HG03575 (cell line): ENCODE results near the gene RIPK4.

ENCODE experiments used
- ATAC-seq: cut with Tn5 transposase; IDR thresholded peaks from one replicate; pipeline ENCODE4 v1.9.1; 2021; ENCODE audit not compliant: unreplicated experiment, insufficient number of reproducible peaks, low FRiP score; ENCODE audit errors: extremely low read depth

RIPK4 gene

DNA sequence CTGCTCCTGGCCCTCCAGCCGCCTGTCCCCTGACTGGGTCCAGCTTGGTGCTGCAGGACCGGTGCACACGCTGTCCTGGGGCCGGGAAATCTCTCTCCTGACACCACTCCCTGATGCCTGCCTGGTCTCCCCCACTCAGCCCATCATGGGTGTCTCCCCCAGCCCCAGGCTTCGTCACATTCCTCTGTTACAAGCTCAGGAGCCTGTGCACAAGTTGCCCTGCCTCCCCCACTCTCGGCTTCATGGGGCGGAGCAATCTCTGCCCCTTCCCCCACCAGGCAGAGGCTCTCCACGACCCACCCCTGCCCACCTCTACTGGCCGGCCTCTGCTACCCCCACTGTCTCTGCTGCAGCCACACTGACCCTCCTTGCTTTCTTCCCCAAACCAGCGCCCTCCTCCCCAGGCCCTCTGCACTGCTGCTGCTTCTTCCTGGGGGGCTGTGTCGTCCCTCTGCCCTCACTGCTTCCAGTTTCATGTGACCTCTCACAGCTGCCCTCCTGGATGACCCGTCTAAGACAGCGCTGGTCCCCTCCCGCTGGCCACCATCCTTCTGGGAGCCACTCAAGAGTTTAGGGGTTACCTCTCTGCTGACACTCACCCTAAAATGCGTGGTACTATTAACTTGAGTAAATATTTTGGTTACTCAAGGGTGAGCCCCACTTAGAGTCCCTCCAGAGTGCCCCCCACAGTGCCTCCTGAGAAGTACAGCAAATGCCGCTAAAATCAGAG is 5.7 kb upstream of the RIPK4 start:
- ATAC-seq, result no peak

GRCh38 chr21:41771625-41771945 is 4.7 kb upstream of the RIPK4 start:
- no peak for ATAC-seq

GRCh38 chr21:41770901-41771624 is 4.2 kb upstream of the RIPK4 start:
- ATAC-seq, result no peak

- ATAC-seq, result no peak
Observed at GRCh38 chr21:41769933-41770332, 3.1 kb upstream of the RIPK4 start.

- no peak for ATAC-seq
Observed at GRCh38 chr21:41769521-41769920, 2.7 kb upstream of the RIPK4 start.

GRCh38 chr21:41769111-41769510 is 2.3 kb upstream of the RIPK4 start:
- ATAC-seq, result no peak

- ATAC-seq, result no peak
Observed at GRCh38 chr21:41768437-41769042, 1.7 kb upstream of the RIPK4 start.

DNA sequence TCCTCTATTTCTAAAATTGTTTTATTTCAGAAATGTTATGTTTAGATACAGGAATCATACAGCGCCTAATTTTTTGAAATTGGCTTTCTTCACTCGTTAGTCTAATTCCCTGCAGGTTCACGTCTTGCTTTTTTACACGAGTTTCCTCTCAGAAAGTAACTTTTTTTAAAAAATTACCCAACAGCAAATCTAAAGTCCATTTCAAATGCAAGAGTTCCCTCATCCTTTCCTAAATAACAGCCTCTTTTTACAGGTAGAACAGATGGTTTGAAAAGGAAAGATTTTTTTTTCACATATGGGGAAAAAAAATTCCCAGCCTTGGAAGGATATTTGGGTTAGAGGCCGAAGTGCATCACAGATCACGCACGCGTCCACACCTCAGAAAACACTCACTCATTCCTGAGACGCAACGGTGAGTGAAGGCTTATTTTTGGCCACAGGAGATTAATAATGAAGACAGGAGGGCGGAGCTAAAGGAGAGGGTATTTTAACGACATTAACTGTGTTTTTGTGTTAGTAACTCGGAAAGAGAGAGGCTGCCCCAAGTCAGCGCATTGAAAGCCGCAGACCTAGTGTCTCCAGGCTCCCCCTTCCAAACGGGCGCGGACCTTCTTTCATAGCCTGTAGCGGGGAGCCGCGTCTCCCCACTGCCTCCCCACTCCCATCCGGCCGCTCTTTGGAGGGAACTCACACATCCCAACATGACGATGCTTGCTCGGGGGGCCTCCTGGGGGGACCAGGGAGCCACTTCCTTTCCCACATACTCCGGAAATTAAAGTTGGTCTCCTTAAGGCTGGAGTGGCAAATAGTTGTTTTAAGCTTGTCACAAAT is 969 bp upstream of the RIPK4 start:
- ATAC-seq, result no peak

- ATAC-seq, result no peak
Observed at GRCh38 chr21:41765973-41766882, 624 bp downstream of the RIPK4 start.

DNA sequence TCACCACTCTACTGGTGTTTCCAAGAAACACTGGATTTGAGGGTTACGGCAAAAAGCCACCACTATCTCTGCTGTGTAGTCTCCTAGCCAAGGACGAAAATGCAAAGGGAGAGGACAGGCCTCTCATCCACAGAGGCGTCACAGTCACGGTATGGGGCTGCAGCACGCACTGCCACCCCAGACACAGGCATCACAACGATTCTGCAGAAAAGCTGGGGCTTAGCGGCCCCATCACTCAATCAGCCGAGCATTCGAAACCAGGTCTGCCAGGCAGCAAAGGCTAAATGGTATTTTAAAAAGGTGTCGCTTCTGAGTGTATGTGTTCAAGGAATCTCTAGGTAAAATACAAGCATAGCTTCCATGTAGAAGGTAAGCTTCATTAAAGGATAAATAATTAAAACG is 1.4 kb downstream of the RIPK4 start:
- ATAC-seq, result no peak

DNA sequence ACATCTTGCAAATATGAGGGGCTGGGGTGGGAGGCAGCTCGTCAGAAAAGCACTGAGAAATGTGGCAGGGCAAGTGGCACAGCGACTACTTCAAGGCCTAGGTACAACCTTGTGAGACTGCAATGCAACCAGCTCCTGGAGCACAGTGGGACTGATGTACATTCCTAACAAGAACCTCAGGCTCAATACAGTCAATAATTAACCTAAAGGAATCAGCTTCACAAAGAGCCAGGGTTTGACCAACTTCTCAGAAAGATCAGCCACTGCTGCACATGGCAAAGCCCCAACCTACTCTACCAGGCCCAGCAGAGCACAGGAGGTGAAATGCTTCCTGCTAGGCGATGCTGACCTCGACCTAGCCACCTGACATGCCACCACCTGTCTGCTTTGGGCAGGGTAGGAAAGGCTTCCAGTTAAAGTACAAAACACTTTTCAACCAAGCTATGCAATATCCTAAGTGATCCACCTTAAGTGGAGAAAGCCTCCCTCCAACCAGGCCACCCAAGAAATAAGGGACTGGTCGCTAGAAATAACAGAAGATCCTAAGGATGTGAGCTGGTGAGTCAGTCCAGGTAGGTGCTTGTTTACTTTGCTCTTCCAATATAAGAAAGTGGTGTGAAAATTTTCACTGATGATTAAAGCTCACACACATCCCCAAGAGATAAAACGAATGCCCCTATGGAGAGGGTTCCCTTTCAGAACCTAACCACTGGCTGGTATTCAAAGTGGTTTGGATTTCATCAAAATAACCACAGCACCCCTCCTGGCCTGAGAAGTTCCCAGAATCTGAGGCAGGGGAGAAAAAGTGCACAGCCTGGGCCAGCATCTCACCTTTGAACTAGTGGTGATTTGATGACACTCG is 2.1 kb downstream of the RIPK4 start:
- no peak for ATAC-seq

GRCh38 chr21:41763996-41764395 is 2.9 kb downstream of the RIPK4 start:
- ATAC-seq, result no peak

DNA sequence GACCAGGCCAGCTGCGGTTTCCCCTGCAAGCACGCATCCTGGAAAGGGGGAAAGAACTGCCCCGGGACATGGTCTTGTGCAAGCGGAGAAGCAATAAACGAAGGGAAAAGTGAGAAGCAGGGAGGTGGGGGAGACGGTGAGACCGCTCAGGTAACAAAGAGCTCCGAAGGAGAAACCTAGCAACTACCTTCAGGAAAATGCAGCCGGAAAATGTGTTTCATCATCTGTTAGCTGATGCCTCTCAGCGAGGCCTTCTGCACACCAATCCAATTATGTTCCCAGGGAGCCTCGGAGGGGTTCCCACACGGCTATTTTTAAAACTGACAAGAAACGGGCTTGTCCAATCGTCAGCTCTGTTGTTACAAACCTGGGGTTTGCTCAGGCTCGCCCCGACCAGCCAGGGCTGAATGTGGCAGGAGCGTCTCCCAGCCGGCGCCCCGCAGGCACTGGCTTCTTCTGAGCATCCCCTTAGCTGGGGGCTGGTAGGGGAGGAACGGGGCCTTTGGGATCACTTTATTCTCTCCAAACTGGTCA is 3.4 kb downstream of the RIPK4 start:
- ATAC-seq, result no peak

DNA sequence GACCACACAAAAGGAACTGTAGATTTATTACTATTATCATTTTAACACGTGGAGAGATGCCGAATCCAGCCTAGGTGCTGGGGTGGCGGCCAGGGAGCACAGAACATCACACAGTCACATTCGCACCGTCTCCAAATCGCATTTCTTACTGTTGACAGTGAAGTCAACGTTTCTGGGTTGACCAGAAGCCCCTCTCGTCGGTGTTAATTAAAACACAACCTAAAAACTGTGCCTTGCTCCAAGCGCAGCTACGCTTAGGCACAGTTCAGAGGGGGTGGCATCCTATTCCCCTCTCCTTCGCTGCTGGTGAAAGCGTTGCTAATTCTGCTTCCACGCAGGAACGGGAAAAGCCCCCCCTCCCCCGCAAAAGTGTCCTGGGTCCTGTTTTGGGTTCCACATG is 4.1 kb downstream of the RIPK4 start:
- ATAC-seq, result no peak

DNA sequence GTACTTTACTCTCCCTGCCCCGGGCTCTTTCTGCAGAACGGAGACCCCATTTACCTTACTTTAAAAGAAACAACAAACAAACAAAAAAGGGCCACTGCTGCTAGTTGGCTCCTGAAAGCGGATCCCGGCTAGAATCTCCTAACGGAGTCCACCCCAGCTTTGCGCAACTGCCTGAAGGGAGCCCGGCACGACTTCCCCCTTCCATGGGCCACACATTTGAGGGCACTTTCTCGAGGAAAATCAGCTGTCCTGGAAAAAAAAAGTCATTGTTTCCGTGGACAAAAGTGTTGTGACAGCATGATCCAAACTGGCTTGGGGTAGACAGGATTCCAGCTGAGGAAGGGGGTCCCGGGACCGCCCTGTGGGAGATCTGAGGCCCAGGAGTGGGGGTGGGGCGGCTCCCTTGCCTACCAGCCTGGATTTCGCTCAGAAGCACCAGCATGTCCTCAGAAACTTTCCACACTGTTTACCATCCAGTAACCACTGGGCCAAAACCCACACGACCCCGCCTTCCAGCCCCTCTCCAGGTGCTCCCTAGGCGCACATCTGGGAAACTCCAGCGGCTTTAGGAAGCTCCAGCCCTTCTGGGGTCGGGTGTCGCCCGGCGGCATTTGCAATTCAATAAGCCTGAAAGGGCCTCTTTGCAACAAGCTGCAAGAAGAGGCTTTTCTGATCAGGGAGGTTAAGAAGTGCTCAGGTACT is 4.8 kb downstream of the RIPK4 start:
- no peak for ATAC-seq

DNA sequence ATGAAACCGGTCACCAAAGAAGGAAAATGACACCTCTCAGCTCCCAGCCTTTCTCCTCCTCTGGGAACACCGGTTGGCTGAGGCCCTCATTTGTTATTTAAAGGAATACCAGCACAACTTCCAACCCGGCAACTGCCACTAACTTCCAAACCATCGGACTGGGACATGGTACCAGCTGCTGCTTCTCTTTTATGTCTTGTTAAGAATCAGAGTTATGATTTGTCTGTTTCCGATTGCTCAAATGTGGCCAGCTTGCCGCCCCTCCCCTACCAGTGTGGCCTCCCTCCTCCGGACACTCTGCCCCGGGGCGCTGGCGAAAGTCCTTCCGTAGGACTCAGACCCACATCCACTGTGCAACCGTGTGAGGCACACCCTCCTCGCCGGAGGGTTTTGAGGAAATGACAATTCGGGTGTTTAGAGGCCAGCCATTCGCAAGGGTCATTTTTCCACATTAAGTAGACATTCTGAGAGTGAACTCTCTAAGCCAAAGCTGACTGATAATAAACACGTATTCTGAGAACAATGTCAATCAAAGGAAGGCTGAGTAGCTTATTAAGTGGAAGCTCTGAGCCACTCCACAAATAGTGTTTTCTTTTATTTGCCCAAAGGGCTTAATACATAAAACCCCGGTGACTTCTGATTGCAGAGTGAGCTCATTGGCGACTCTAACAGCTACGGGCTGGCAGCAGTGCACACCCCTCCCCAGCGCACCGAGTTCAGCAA is 5.5 kb downstream of the RIPK4 start:
- no peak for ATAC-seq
